ENCODE data around the gene SLC16A4. TPM values are rescaled to one million over a fixed set of nuclear protein-coding genes. Genes with fewer than 3 reads are reported as not detected.

Gene SLC16A4
- total RNA-seq = 45.7 and 53.7 TPM in 2 replicates

DNA sequence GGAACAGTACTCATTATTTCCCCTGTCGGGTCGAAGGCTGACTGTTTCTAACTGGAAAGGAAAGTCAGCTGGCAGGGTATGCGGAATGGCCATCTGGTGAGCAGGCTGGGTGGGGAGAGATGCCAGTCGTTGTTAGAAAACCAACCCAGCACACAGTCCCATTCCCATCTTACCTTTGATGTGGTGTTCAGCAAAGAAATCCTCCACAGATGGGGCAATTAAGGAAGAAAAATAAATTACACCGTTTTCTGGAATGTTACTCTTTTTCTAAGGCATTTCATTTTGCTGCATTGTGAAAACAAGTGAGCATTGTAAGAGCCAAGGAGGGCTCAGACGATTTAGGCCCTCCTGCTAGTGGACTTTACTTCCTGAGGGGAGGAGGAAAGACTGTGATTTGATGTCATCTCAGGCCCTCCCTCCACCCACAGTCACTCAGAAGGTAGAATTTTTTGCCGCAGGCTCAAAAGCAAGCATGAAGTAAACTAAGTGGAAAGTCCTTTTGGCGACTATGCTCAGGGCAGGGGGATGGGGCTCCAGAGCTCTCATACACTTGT lies at the start of gene SLC16A4:
SLC16A4 (minus strand) TSS at position 335 of the 554 bp plus-strand sequence. CDS start 1,703 bp downstream, outside the sequence.

DNA sequence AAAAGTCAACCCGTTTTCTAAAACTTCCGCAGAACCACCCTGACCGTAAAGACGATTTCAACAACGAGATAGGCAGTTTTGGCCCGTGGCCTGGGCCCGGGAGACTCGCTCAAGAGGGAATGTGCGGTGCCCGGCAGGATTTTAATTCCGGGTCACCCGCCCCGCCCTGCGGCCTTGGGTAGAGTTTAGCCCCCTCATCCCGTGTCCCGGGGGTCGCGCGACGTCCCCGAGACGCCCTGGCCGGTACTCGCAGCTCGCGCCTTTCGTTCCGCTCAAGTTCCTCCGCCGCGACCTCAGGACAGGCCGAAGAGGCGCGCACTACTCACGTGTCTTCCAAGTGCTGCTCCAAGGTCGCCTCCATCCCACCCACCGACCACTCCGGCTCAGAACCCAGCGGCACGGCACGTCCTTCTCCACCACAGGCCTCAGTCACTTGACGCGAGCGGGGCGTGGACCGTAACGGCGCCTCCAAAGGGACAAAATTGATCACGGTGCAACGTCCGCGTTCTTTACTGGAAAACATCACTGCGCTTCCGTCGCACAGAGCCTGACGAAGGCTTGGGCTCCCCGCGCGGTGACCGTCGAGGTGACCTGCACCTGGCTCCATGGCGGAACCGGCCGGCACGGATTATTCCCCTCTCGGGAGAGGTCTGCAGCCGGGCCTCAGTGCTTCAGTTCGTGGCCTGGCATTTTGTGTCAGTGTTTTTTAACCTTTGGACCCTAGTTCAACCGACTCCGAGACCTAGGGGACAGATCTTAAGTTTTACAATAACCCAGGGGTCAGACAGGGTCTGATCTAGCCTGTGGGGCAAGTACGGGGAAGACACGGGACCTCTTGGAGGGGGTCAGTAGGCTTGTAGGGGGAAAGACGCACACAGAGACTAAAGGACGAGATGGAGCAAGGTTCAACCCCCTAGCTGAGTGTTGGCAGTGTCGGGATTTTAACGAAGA lies 16.7 kb upstream of the SLC16A4 start, which contains the start of gene LAMTOR5:
LAMTOR5 (minus strand) TSS at position 435 of the 951 bp plus-strand sequence; CDS start at position 361, 74 bp downstream.

DNA sequence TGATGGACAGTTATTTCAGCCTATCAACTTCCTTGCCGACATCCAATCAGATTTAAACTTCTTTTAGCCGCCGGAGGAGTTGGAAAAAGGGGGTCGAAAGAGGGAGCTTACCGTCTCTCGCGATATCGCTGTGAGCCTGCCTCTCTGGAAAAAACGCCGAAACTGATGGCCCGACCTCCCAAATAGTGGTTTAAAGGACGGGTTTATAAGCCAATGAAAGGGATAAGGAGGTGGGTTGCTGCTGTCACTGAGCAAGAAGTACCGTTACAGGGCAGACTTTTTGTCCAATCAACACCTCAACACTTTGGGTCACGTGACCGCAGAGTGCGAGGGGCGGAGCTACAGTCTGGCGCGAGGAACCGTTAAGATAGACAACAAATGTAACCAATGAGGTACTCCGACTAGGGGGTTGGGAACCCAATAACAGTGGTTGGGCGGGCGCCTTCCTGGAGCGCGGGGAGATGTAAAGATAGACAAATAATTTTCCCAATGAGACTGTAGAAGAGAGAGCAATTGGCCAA lies 51.9 kb downstream of the SLC16A4 start, which contains the start of gene RBM15:
RBM15 (plus strand) TSS at position 492 of the 521 bp plus-strand sequence; CDS start at position 521, 29 bp downstream.

Other genes starting within 250 kb of the SLC16A4 start
- gene SLC6A17, start 240.5 kb downstream of the SLC16A4 start, total RNA-seq = 0.33 and 0.79 TPM in 2 replicates
- gene KCNC4, start 180.7 kb downstream of the SLC16A4 start, total RNA-seq = 4.7 and 26.8 TPM in 2 replicates
- 28.2 and 29.8 TPM in 2 replicates for gene RBM15, start 51.6 kb downstream of the SLC16A4 start, total RNA-seq
- 55.6 and 61.3 TPM in 2 replicates for gene LAMTOR5, start 16.7 kb upstream of the SLC16A4 start, total RNA-seq
- gene PROK1, start 60.1 kb upstream of the SLC16A4 start, total RNA-seq = not detected in 2 replicates
- 0.07 TPM in 1 of 2 replicates, not detected in the other for gene KCNA10, start 128.1 kb upstream of the SLC16A4 start, total RNA-seq
- gene KCNA2, start 215.3 kb upstream of the SLC16A4 start, total RNA-seq = 0.07 TPM in 1 of 2 replicates, not detected in the other